Measurements from ENCODE around the gene CWC22. TPM values are rescaled to one million over a fixed set of nuclear protein-coding genes. Genes with fewer than 3 reads are reported as not detected.

Gene CWC22
- polyA plus RNA-seq, 1 of the 3 experiments (the other 2 are of a cell fraction): 2.7 TPM

GRCh38 chr2:179995741-179996515 lies 11.2 kb downstream of the CWC22 start:
- H3K4me1 ChIP-seq (ENCODE audit: control insufficient read depth in 1 of 2, insufficient read depth in 2 of 2, low read depth in 1 of 2, low read length in 1 of 2): no peaks in the 10 kb centered on the region; a peak in 2 of 4 replicates
- H3K4me3 ChIP-seq (ENCODE audit: low read depth in 2 of 2, low read length in 1 of 2): no peak overlapping the region
- peaks cover 18% of the 10 kb centered on the region for H4K20me1 ChIP-seq (ENCODE audit: insufficient read depth)
- H3K36me3 ChIP-seq (replicated peaks in 1 of 2; ENCODE audit: control insufficient read depth in 1 of 2, insufficient read depth in 2 of 2, low read length in 1 of 2): peaks cover 32 to 34% of the 10 kb centered on the region in 2 experiments
- DNase-seq: no peak
- H3F3A ChIP-seq (replicated peaks; ENCODE audit: insufficient read depth): no peaks in the 10 kb centered on the region
- H3K79me2 ChIP-seq (ENCODE audit: insufficient read depth): peaks cover 81% of the 10 kb centered on the region
- H2AFZ ChIP-seq (ENCODE audit: low read depth): no peak overlapping the region
- H3K9me3 ChIP-seq: no peaks in the 10 kb centered on the region
- no peak overlapping the region for H3K9ac ChIP-seq
- H3K27me3 ChIP-seq (ENCODE audit: insufficient read depth): no peaks in the 10 kb centered on the region
- ChIA-PET CTCF (no interaction called here), POLR2A (interaction anchor here (0.9 kb wide), 1 partner anchor 11 kb away, joined by 3 read pairs; the partner anchor contains the start of gene CWC22)
- H3K9me2 ChIP-seq: no peaks in the 10 kb centered on the region
- H3K27ac ChIP-seq (ENCODE audit: low read depth in 2 of 2, low read length in 1 of 2): no peak overlapping the region
- TF ChIP-seq USF2 (IDR thresholded peaks at IDR 0.05; ENCODE audit: borderline replicate concordance, low read depth, low read length) (no peak), SIN3A (IDR thresholded peaks at IDR 0.05; ENCODE audit: borderline replicate concordance, low read depth, low read length) (no peak), MXI1 (IDR thresholded peaks at IDR 0.05; ENCODE audit: low read depth, low read length) (no peak)
- H3K4me2 ChIP-seq: no peak overlapping the region
- 95% methylated on average over 4 of the region's 4 CpGs for WGBS (ENCODE audit: low lambda C conversion rate)

DNA sequence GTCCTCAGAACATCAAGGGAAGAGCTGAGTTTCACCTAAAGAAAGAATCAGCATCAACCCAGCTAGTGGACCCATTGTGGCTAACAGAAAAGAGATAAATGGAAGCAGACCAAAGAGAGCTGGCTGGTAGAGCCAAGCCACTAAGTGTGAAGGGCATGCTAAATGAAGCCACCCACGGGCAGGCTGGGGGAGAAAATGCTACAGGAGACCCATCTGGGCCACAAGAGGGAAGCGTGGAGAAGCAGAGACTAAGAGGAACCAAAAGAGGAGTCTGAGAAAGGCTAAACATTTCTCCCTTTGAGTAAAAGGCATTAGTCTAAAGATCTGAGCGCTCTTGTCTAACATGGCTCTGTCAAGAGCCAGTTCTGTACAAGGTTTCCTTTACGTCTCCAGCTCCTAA lies 15.8 kb downstream of the CWC22 start:
- CTCF ChIA-PET: interaction anchor here (1.3 kb wide), 1 partner anchor 11 kb away, joined by 3 read pairs; no protein-coding TSS in a partner anchor
- Histone ChIP-seq H3K9me3 (no peaks in the 10 kb centered on the region), H3K79me2 (ENCODE audit: insufficient read depth) (peaks cover 47% of the 10 kb centered on the region), H2AFZ (ENCODE audit: low read depth) (no peak overlapping the region), H3K4me1 (ENCODE audit: control insufficient read depth in 1 of 2, insufficient read depth in 2 of 2, low read depth in 1 of 2, low read length in 1 of 2) (no peaks in the 10 kb centered on the region; a peak in 2 of 4 replicates), H4K20me1 (ENCODE audit: insufficient read depth) (peaks cover 4% of the 10 kb centered on the region), H3K27me3 (ENCODE audit: insufficient read depth) (no peaks in the 10 kb centered on the region), H3K4me2 (no peak overlapping the region), H3F3A (replicated peaks; ENCODE audit: insufficient read depth) (no peaks in the 10 kb centered on the region), H3K27ac (ENCODE audit: low read depth in 2 of 2, low read length in 1 of 2) (no peak overlapping the region), H3K9me2 (no peaks in the 10 kb centered on the region), H3K36me3 (replicated peaks in 1 of 2; ENCODE audit: control insufficient read depth in 1 of 2, insufficient read depth in 2 of 2, low read length in 1 of 2) (peaks cover 42 to 50% of the 10 kb centered on the region in 2 experiments), H3K4me3 (ENCODE audit: low read depth in 2 of 2, low read length in 1 of 2) (no peak overlapping the region), H3K9ac (no peak overlapping the region)
- TF ChIP-seq, protein P1, sequence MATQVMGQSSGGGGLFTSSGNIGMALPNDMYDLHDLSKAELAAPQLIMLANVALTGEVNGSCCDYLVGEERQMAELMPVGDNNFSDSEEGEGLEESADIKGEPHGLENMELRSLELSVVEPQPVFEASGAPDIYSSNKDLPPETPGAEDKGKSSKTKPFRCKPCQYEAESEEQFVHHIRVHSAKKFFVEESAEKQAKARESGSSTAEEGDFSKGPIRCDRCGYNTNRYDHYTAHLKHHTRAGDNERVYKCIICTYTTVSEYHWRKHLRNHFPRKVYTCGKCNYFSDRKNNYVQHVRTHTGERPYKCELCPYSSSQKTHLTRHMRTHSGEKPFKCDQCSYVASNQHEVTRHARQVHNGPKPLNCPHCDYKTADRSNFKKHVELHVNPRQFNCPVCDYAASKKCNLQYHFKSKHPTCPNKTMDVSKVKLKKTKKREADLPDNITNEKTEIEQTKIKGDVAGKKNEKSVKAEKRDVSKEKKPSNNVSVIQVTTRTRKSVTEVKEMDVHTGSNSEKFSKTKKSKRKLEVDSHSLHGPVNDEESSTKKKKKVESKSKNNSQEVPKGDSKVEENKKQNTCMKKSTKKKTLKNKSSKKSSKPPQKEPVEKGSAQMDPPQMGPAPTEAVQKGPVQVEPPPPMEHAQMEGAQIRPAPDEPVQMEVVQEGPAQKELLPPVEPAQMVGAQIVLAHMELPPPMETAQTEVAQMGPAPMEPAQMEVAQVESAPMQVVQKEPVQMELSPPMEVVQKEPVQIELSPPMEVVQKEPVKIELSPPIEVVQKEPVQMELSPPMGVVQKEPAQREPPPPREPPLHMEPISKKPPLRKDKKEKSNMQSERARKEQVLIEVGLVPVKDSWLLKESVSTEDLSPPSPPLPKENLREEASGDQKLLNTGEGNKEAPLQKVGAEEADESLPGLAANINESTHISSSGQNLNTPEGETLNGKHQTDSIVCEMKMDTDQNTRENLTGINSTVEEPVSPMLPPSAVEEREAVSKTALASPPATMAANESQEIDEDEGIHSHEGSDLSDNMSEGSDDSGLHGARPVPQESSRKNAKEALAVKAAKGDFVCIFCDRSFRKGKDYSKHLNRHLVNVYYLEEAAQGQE (IDR thresholded peaks at IDR 0.05; ENCODE audit: low read depth, low read length): no peak
- TF ChIP-seq CTCF (IDR thresholded peaks at IDR 0.05) (peak; percentile 18; the same call in 1 of the 2 replicates), NRF1 (IDR thresholded peaks at IDR 0.05; ENCODE audit: low read depth, low read length) (no peak), RFX5 (IDR thresholded peaks at IDR 0.05; ENCODE audit: low read length) (no peak)
- 95% methylated on average over 4 of the region's 4 CpGs for WGBS (ENCODE audit: low lambda C conversion rate)
- DNase-seq: no peak
- POLR2A ChIA-PET: no interaction called here
